H1 (cell line): ENCODE measurements around the gene TTC21A.

Experiments used
- CTCF ChIP-seq, 3 experiments: IDR thresholded peaks; 1 replicate in 2 of 3; 2 replicates in 1 of 3; pipeline versions ENCODE4 v1.5.1 to v1.6.1; 2011; ENCODE audit warnings: low read length in 3 of 3, mild to moderate bottlenecking in 3 of 3, inconsistent platforms in 2 of 3, low read depth in 1 of 3, moderate library complexity in 1 of 3; ENCODE audit not compliant: insufficient read depth in 1 of 3; ENCODE audit errors: control extremely low read depth in 1 of 3
- FOSL1 ChIP-seq: IDR thresholded peaks from 2 replicates; pipeline ENCODE4 v1.6.1; 2011; ENCODE audit warnings: mild to moderate bottlenecking, low read depth, low read length, moderate library complexity; ENCODE audit not compliant: insufficient read depth
- POLR2A ChIP-seq, 2 experiments: IDR thresholded peaks; 1 replicate in 1 of 2; 2 replicates in 1 of 2; pipeline ENCODE4 v1.6.1; 2011; ENCODE audit warnings: low read depth in 2 of 2, low read length in 2 of 2, mild to moderate bottlenecking in 2 of 2; ENCODE audit errors: control extremely low read depth in 1 of 2

DNA sequence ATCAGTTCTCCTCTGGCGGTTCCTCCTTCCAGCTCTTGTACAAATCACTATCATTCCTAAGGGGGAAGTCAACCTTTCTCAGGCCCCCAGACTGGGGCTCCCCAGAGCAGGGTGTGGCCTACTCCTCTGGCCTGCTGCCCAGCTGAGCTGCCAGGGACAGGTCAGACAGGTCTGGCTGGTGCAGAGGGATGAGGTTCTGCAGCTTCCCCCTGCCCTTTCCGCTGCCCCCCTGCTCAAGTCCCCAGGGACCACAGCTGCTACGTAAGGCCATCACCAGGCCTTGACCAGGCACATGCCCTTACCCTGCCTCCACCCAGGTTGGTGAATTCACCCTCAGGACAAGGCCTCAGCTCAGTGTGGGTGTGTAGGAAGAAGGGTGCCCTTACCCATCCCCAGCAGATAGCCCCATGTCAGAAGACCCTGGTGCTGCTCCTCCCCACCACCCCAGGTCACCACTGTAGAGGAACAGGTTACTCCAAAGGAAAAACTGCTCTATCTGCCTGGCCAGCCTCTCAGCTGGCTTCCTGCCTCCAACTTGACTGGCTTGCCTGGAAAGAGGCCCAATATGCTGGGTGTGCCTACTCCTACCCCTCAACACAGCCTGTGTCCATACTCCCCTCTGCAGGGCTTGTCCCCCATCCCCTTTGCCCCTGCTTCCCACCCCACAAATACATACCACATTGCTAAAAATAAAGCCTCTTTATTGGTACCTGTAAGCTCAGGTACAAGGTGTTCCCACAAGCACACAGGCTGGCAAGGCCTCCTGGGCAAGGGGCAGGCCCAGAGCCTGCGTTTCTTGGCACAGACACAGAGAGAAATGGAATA lies 33.9 kb downstream of the TTC21A start:
- TF ChIP-seq POLR2A (IDR thresholded peaks at IDR 0.05; ENCODE audit: control extremely low read depth in 1 of 2, low read depth in 2 of 2, low read length in 2 of 2): no peak
- TF ChIP-seq CTCF (IDR thresholded peaks at IDR 0.05; ENCODE audit: control extremely low read depth in 1 of 3, insufficient read depth in 1 of 3, low read depth in 1 of 3, low read length in 3 of 3): no peak
- TF ChIP-seq FOSL1: no peak
